ENCODE data around the gene MMP14.

The MMP14 gene

DNA sequence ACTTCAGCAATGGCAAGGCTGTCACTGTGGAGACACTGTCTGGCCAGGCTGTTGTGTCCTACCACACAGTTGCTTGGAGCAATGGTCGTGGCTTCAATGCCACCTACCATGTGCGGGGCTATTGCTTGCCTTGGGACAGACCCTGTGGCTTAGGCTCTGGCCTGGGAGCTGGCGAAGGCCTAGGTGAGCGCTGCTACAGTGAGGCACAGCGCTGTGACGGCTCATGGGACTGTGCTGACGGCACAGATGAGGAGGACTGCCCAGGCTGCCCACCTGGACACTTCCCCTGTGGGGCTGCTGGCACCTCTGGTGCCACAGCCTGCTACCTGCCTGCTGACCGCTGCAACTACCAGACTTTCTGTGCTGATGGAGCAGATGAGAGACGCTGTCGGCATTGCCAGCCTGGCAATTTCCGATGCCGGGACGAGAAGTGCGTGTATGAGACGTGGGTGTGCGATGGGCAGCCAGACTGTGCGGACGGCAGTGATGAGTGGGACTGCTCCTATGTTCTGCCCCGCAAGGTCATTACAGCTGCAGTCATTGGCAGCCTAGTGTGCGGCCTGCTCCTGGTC, 39.4 kb downstream of the MMP14 start:
- Histone ChIP-seq H3K27me3 (replicated peaks; ENCODE audit: control insufficient read depth, insufficient read depth, low read length) (no peaks in the 10 kb centered on the region), H3K4me3 (replicated peaks; ENCODE audit: low read depth, low read length) (no peak overlapping the region), H3K36me3 (ENCODE audit: control insufficient read depth, insufficient read depth, low read length) (peaks cover 32% of the 10 kb centered on the region)
- no peak for DNase-seq (ENCODE audit: extremely low read depth, insufficient read length)
- no peak for TF ChIP-seq CTCF (IDR thresholded peaks at IDR 0.05; ENCODE audit: insufficient read depth, low read length, poor library complexity, severe bottlenecking)

DNA sequence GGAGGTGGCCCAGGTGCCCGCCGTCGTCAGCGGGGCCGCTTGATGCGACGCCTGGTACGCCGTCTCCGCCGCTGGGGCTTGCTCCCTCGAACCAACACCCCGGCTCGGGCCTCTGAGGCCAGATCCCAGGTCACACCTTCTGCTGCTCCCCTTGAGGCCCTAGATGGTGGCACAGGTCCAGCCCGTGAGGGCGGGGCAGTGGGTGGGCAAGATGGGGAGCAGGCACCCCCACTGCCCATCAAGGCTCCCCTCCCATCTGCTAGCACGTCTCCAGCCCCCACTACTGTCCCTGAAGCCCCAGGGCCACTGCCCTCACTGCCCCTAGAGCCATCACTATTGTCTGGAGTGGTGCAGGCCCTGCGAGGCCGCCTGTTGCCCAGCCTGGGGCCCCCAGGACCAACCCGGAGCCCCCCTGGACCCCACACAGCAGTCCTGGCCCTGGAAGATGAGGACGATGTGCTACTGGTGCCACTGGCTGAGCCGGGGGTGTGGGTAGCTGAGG, 40.7 kb downstream of the MMP14 start:
- Histone ChIP-seq H3K27me3 (replicated peaks; ENCODE audit: control insufficient read depth, insufficient read depth, low read length) (no peaks in the 10 kb centered on the region), H3K4me3 (replicated peaks; ENCODE audit: low read depth, low read length) (no peak overlapping the region), H3K36me3 (ENCODE audit: control insufficient read depth, insufficient read depth, low read length) (peaks cover 32% of the 10 kb centered on the region)
- no peak for TF ChIP-seq CTCF (IDR thresholded peaks at IDR 0.05; ENCODE audit: insufficient read depth, low read length, poor library complexity, severe bottlenecking)
- no peak for DNase-seq (ENCODE audit: extremely low read depth, insufficient read length)

DNA sequence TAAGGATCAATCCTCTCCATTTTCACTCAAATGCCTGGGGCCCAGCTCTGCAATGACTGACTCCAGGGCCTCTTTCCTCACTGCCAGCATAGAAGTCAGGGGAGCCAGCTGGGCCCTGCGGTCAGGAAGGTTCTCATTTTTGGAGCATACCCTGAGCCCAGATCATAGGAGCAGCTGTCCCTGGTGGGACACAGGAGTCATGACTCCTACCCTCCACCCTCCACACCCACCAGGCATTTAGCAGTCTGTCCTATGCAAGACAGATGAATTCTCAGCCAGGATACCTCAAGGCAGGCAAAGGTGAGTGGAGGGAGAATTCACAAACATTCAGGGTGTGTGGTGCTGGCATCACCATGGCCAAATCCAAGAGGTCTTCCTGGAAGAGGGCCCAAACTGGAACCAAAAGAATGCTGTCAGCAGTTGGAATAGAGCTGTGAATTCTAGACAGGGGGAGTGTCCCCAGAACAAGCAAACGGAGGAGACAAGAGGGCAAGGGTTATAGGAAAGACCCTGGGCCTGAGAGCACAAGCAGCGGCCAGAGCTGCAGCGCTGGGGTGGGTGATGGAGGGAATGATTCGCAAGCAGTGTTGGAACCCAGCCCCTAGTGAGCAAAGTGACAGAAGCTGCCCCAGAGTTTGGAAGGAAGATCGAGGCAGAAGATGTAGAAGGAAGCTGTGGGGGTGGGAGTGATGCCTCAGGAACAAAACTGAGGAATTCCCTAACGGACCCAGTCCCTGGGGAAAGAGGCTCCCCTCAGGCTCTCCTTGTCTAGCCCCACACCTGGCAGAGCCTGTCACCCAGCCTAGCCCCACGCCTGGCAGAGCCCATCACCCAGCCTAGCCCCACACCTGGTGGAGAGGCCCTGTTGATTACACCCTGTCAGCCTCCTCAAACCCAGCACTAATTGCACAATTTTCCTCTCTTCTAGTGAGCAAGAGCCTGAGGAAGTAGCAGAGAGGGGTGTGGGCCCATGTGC, 42.2 kb downstream of the MMP14 start:
- Histone ChIP-seq H3K36me3 (ENCODE audit: control insufficient read depth, insufficient read depth, low read length) (peaks cover 32% of the 10 kb centered on the region), H3K4me3 (replicated peaks; ENCODE audit: low read depth, low read length) (no peak overlapping the region), H3K27me3 (replicated peaks; ENCODE audit: control insufficient read depth, insufficient read depth, low read length) (no peaks in the 10 kb centered on the region)
- no peak for DNase-seq (ENCODE audit: extremely low read depth, insufficient read length)
- no peak for TF ChIP-seq CTCF (IDR thresholded peaks at IDR 0.05; ENCODE audit: insufficient read depth, low read length, poor library complexity, severe bottlenecking)

DNA sequence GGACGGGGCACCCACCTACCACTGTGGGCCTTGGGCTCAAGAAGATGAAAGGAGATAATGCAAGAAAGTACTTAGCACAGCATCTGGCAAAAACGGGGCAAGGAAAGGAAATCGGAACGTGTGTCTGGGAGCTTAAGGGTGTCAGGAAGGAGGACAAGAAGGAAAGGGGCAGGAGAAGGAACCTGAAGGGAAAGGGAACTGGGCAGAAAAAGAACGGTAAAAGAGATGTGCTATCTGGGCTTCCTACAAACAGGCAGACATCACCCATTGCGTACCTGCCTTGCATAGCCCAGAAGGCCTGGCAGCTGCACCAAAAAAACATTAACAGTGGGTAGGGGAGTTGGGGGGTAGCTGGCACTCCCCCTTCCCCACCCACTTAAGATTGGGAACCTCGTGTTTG, 45.7 kb downstream of the MMP14 start:
- no peak for DNase-seq (ENCODE audit: extremely low read depth, insufficient read length)
- H3K36me3 ChIP-seq (ENCODE audit: control insufficient read depth, insufficient read depth, low read length): peaks cover 10% of the 10 kb centered on the region
- TF ChIP-seq CTCF (IDR thresholded peaks at IDR 0.05; ENCODE audit: insufficient read depth, low read length, poor library complexity, severe bottlenecking): no peak
- no peaks in the 10 kb centered on the region for H3K27me3 ChIP-seq (replicated peaks; ENCODE audit: control insufficient read depth, insufficient read depth, low read length)
- H3K4me3 ChIP-seq (replicated peaks; ENCODE audit: low read depth, low read length): no peak overlapping the region

GRCh38 chr14:22882529-22883172, 46.3 kb downstream of the MMP14 start:
- Histone ChIP-seq H3K27me3 (replicated peaks; ENCODE audit: control insufficient read depth, insufficient read depth, low read length) (no peaks in the 10 kb centered on the region), H3K36me3 (ENCODE audit: control insufficient read depth, insufficient read depth, low read length) (peaks cover 9% of the 10 kb centered on the region), H3K4me3 (replicated peaks; ENCODE audit: low read depth, low read length) (no peak overlapping the region)
- no peak for DNase-seq (ENCODE audit: extremely low read depth, insufficient read length)
- no peak for TF ChIP-seq CTCF (IDR thresholded peaks at IDR 0.05; ENCODE audit: insufficient read depth, low read length, poor library complexity, severe bottlenecking)
